SK-N-MC (cell line): ENCODE results near the gene TMTC4.

Experiments used
- EZH2 ChIP-seq: fragments of 200-600 bp; sonication (generic); IDR thresholded peaks from one replicate; pipeline ENCODE4 v1.6.1; 2017; ENCODE audit warnings: antibody characterized with exemption
- FOXP2 ChIP-seq: optimal IDR thresholded peaks from 2 replicates; pipeline ENCODE3; 2011; ENCODE audit warnings: mild to moderate bottlenecking, moderate library complexity; ENCODE audit not compliant: insufficient read depth; ENCODE audit errors: extremely low read length, control extremely low read depth
- POLR2AphosphoS5 ChIP-seq: IDR thresholded peaks from 2 replicates; pipeline ENCODE4 v1.6.1; 2012; ENCODE audit warnings: mild to moderate bottlenecking, low read depth, low read length, borderline replicate concordance

GRCh38 chr13:100650326-100650725 lies 24.3 kb downstream of the TMTC4 start:
- TF ChIP-seq POLR2AphosphoS5 (no peak), EZH2 (no peak), FOXP2 (no peak)
